ENCODE results near the gene ITFG2. TPM values are rescaled to one million over a fixed set of nuclear protein-coding genes. Genes with fewer than 3 reads are reported as not detected.
A peak's percentile ranks its signal among the peaks of the same experiment; 100 is the strongest.

The ITFG2 gene
- total and polyA plus RNA-seq, 9 donors, result 25.4 to 66.0 (median 41.1) TPM

DNA sequence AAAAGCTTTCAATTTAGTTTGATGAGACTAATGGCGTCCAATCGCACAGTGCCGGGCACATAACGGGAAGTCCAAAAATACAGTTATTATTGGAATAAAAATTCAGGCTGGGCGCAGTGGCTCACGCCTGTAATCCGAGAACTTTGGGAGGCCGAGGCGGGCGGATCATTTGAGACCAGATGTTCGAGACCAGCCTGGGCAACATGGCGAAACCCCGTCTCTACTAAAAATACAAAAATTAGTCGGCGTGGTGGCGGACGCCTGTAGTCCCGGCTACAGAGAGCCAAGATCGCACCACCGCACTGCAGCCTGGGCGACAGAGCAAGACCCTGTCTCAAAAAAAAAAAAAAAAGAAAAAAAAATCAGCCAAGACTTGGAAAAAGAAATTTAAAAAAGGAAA lies 18.9 kb upstream of the ITFG2 start:
- H3K9me3 ChIP-seq, result no peaks in the 10 kb centered on the region
- intact Hi-C loops (cut with DNase I), result no loop called here
- H3K27ac ChIP-seq, result no peak overlapping the region
- WGBS, 3 donors, result 93 to 95% (median 94%) methylated on average over 21 of the region's 21 CpGs
- no peaks in the 10 kb centered on the region for H3K27me3 ChIP-seq
- peaks cover 12% of the 10 kb centered on the region for H3K4me1 ChIP-seq (ENCODE audit: insufficient read depth)
- DNase-seq, result peak in 3 of 5 donors; percentile 19 to 49 (median 42)
- TF ChIP-seq EP300 (IDR thresholded peaks at IDR 0.05) (no peak), POLR2A (IDR thresholded peaks at IDR 0.05) (no peak)
- TF ChIP-seq, protein P1, sequence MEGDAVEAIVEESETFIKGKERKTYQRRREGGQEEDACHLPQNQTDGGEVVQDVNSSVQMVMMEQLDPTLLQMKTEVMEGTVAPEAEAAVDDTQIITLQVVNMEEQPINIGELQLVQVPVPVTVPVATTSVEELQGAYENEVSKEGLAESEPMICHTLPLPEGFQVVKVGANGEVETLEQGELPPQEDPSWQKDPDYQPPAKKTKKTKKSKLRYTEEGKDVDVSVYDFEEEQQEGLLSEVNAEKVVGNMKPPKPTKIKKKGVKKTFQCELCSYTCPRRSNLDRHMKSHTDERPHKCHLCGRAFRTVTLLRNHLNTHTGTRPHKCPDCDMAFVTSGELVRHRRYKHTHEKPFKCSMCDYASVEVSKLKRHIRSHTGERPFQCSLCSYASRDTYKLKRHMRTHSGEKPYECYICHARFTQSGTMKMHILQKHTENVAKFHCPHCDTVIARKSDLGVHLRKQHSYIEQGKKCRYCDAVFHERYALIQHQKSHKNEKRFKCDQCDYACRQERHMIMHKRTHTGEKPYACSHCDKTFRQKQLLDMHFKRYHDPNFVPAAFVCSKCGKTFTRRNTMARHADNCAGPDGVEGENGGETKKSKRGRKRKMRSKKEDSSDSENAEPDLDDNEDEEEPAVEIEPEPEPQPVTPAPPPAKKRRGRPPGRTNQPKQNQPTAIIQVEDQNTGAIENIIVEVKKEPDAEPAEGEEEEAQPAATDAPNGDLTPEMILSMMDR (IDR thresholded peaks at IDR 0.05), result no peak
- no peaks in the 10 kb centered on the region for H3K36me3 ChIP-seq
- H3K4me3 ChIP-seq, result no peak overlapping the region

DNA sequence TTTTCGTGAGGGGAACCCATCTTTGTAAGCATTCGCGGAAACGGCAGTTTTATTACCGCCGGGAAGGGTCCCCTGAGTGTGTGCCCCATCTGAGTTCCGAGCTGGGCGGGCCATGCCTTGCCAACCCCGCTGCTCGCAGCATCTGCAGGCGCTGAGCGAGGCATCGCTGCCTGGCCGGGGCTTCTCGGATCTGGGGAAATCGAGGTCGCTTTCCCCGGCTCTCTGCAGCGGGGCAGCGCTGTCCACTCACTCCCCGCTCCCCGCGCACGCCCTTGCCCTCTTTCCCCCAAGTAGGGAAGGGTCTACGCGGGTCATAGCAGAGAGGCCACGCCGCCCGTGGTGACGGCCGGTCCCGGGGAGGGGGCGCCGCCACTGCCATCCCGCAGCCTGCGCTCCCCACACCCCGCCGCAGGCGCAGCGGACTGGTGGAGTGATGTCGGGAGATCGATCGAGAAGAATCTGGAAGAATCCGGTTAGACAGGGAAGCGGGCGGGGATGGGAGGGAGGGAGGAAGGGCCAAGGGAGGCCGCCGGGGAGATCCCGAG lies 18.2 kb upstream of the ITFG2 start:
- Histone ChIP-seq H3K36me3 (no peaks in the 10 kb centered on the region), H3K9me3 (no peaks in the 10 kb centered on the region), H3K27ac (peak overlapping the region; percentile 84 to 93), H3K4me3 (peak overlapping the region; percentile 85), H3K4me1 (ENCODE audit: insufficient read depth) (peaks cover 12% of the 10 kb centered on the region), H3K27me3 (no peaks in the 10 kb centered on the region)
- intact Hi-C loops (cut with DNase I), result no loop called here
- TF ChIP-seq, protein P1 (IDR thresholded peaks at IDR 0.05), result no peak
- TF ChIP-seq POLR2A (IDR thresholded peaks at IDR 0.05), result no peak
- no peak for TF ChIP-seq EP300 (IDR thresholded peaks at IDR 0.05)
- DNase-seq, result no peak
- WGBS, 3 donors, result 4 to 6% (median 4%) methylated on average over 48 to 49 of the region's 49 CpGs

DNA sequence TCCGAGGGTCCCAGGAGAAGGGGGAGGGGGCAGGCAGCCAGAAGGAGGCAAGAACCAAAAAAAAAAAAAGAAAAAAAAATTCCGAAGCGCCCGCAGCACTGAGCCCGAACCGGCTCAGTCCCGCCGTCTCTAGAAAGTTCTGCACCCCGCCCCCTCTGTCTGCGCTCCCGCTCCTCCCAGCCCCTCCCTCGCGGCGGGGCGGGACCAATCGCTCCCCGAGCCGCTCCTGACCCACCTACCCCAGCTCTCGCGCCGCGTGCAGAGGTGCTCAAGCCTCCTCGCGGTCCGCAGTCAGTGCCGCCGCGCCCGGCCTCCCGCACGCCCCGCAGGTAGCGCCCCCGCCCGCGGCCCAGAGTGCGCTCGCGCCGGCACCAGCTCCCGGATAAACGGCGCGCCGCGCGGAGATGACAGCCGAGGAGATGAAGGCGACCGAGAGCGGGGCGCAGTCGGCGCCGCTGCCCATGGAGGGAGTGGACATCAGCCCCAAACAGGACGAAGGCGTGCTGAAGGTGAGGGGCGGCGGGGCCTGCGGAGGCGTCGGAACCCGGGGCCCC lies 17.7 kb upstream of the ITFG2 start, which contains the start of gene FKBP4:
FKBP4 (plus strand) TSS at position 235 of the 554 bp plus-strand sequence; CDS start at position 405, 170 bp downstream.
- Histone ChIP-seq H3K4me1 (ENCODE audit: insufficient read depth) (peaks cover 12% of the 10 kb centered on the region), H3K9me3 (no peaks in the 10 kb centered on the region), H3K27ac (peak within 1 kb of the TSS; percentile 84 to 93), H3K4me3 (peak within 1 kb of the TSS; percentile 85), H3K27me3 (no peaks in the 10 kb centered on the region), H3K36me3 (no peaks in the 10 kb centered on the region)
- TF ChIP-seq, protein P1 (IDR thresholded peaks at IDR 0.05), result no peak
- TF ChIP-seq POLR2A (IDR thresholded peaks at IDR 0.05), result peak; percentile 62
- no peak for TF ChIP-seq EP300 (IDR thresholded peaks at IDR 0.05)
- DNase-seq, result peak; percentile 92 to 95 (median 93)
- intact Hi-C loops (cut with DNase I), result no loop called here
- 0 to 1% (median 1%) methylated on average over 44 to 63 of the region's 63 CpGs for WGBS, 3 donors

DNA sequence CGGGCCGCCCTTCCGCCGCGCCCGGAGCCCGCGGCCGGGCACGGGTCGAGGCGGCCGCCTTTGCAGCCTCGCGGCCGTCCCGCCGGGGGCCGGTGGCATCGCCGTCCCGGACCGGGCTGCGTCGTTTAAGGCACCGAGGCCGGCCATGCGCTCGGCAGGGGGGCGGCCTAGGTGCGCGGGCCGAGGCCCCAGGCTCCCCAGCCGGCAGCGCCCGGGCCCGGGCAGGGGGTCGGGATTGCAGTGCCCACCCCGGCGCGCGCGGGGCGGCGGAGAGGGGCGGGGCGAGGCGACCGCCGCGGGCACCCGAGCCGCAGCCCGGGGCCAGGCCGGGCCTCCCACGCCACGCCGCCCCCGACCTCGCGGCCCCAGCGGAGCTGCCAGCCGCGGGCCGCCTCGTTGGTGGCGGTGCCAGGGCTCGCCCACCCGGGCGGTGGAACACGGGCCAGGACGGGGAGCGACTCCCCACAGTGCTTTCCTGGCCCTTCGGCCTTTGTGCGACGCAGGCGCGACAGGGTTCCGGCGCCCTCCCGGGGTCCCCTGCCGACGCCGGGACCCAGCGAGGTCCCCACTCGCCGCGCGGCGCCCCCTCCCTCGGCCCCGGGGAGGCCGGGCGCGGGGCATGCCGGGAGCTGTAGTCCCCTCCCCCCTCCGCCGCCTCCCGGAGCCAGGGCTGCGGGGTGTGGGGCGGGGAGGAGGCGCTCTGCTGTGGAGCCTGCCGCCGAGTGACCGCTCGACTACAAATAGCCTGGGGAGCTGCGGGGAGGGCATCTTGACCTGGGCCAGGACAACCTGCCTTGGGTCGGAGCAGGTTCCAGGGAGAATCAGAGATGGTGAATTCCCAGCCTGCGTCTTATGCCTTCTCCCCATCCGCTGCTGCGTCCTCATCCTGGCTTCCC lies 16.9 kb upstream of the ITFG2 start:
- 0 to 1% (median 1%) methylated on average over 39 to 110 of the region's 111 CpGs for WGBS, 3 donors
- Histone ChIP-seq H3K27me3 (no peaks in the 10 kb centered on the region), H3K9me3 (no peaks in the 10 kb centered on the region), H3K4me3 (peak overlapping the region; percentile 85), H3K36me3 (no peaks in the 10 kb centered on the region), H3K27ac (peak overlapping the region; percentile 84 to 93), H3K4me1 (ENCODE audit: insufficient read depth) (peaks cover 12% of the 10 kb centered on the region)
- DNase-seq, result peak; percentile 78 to 86 (median 83)
- intact Hi-C loops (cut with DNase I), result no loop called here
- TF ChIP-seq POLR2A (IDR thresholded peaks at IDR 0.05) (peak; percentile 49), EP300 (IDR thresholded peaks at IDR 0.05) (no peak)
- TF ChIP-seq, protein P1 (IDR thresholded peaks at IDR 0.05), result no peak

Data from ovary (tissue), 9 donors.